ENCODE measurements around the gene CASP7. TPM values are rescaled to one million over a fixed set of nuclear protein-coding genes. Genes with fewer than 3 reads are reported as not detected.

Gene CASP7
- total and polyA plus RNA-seq, 10 of the 15 experiments (the other 5 are each of a cell fraction or from before 2014, with no cell fraction given), result 23.7 to 34.4 (median 28.7) TPM

GRCh38 chr10:113695691-113696090 is 16.0 kb downstream of the CASP7 start (continued):
- TF ChIP-seq RBBP5 (conservative IDR thresholded peaks at IDR 0.05), result no peak
- no peak for TF ChIP-seq POU2F2 (IDR thresholded peaks at IDR 0.05; ENCODE audit: borderline replicate concordance, low read depth, low read length)
- no peak for TF ChIP-seq HDGF (IDR thresholded peaks at IDR 0.05)
- TF ChIP-seq POLR2AphosphoS2 (IDR thresholded peaks at IDR 0.05; ENCODE audit: low read depth, low read length), result no peak
- no peak for TF ChIP-seq NFIC (IDR thresholded peaks at IDR 0.05; ENCODE audit: low read depth, low read length)
- no peak for TF ChIP-seq ZZZ3 (IDR thresholded peaks at IDR 0.05; ENCODE audit: control insufficient read depth, insufficient read length, low read depth)
- TF ChIP-seq SMAD5 (IDR thresholded peaks at IDR 0.05; ENCODE audit: low read depth), result no peak
- no peak for TF ChIP-seq FOS (IDR thresholded peaks at IDR 0.05; ENCODE audit: borderline replicate concordance, extremely low read depth, insufficient read length)
- no peak for TF ChIP-seq HSF1 (IDR thresholded peaks at IDR 0.05; ENCODE audit: low read depth, low read length)
- no peak for TF ChIP-seq IKZF1 (conservative IDR thresholded peaks at IDR 0.05)
- no peak for TF ChIP-seq JUNB (IDR thresholded peaks at IDR 0.05)

GRCh38 chr10:113697595-113697994 is 17.9 kb downstream of the CASP7 start:
- intact Hi-C loops (cut with micrococcal nuclease; ENCODE audit: unreplicated experiment) (no loop called here), in situ Hi-C loops (cut with MboI) (loop anchor here (25.0 kb wide), 1 partner anchor 1115 kb away; the partner anchor contains the start of gene FHIP2A)
- 100% methylated on average over 3 of the region's 3 CpGs for WGBS (ENCODE audit: insufficient coverage, insufficient replicate concordance, low lambda C conversion rate, missing lambda C conversion rate)
- FAIRE-seq (no peak), DNase-seq (ENCODE audit: low read depth, low spot score) (no peak), ATAC-seq (no peak)
- Histone ChIP-seq H3K36me3 (ENCODE audit: control insufficient read depth in 2 of 2, insufficient read depth in 2 of 2, low read length in 1 of 2) (peaks cover 6 to 7% of the 10 kb centered on the region in 2 experiments), H3K9me3 (replicated peaks; ENCODE audit: control insufficient read depth, insufficient read depth, low read length) (peaks cover 18% of the 10 kb centered on the region), H3K27ac (ENCODE audit: control insufficient read depth, insufficient read depth) (no peak overlapping the region), H3K4me3 (no peak overlapping the region), H3K27me3 (replicated peaks in 1 of 2; ENCODE audit: control insufficient read depth in 2 of 2, insufficient read depth in 2 of 2, low read length in 1 of 2) (no peaks in the 10 kb centered on the region), H3K4me2 (ENCODE audit: control insufficient read depth, insufficient read depth) (no peak overlapping the region), H3K9ac (ENCODE audit: control insufficient read depth, insufficient read depth, low read length) (no peak overlapping the region), H3K4me1 (ENCODE audit: control insufficient read depth, insufficient read depth, low read length) (no peaks in the 10 kb centered on the region), H4K20me1 (ENCODE audit: control insufficient read depth, insufficient read depth) (no peaks in the 10 kb centered on the region), H3K79me2 (ENCODE audit: control insufficient read depth, insufficient read depth, low read length) (peaks cover 6% of the 10 kb centered on the region), H2AFZ (ENCODE audit: control insufficient read depth, low read depth, low read length) (no peak overlapping the region)
- no TSS peak for BruUV-seq (replicated peaks)
- ChIA-PET RAD21 (ENCODE audit: unreplicated experiment) (no interaction called here), POLR2A (no interaction called here), SMC1A (ENCODE audit: uncharacterized antibody, unreplicated experiment) (interaction anchor here (0.8 kb wide), 1 partner anchor 19 kb away, joined by 3 read pairs; no protein-coding TSS in a partner anchor), CTCF (interaction anchor here (1.4 kb wide), 1 partner anchor 18 kb away, joined by 5 read pairs; no protein-coding TSS in a partner anchor)
- TF ChIP-seq, protein P1, sequence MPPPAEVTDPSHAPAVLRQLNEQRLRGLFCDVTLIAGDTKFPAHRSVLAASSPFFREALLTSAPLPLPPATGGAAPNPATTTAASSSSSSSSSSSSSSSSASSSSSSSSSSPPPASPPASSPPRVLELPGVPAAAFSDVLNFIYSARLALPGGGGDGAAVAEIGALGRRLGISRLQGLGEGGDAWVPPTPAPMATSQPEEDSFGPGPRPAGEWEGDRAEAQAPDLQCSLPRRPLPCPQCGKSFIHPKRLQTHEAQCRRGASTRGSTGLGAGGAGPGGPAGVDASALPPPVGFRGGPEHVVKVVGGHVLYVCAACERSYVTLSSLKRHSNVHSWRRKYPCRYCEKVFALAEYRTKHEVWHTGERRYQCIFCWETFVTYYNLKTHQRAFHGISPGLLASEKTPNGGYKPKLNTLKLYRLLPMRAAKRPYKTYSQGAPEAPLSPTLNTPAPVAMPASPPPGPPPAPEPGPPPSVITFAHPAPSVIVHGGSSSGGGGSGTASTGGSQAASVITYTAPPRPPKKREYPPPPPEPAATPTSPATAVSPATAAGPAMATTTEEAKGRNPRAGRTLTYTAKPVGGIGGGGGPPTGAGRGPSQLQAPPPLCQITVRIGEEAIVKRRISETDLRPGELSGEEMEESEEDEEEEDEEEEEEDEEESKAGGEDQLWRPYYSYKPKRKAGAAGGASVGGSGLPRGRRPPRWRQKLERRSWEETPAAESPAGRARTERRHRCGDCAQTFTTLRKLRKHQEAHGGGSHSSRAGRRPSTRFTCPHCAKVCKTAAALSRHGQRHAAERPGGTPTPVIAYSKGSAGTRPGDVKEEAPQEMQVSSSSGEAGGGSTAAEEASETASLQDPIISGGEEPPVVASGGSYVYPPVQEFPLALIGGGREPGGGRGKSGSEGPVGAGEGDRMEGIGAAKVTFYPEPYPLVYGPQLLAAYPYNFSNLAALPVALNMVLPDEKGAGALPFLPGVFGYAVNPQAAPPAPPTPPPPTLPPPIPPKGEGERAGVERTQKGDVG (CRISPR knock-in tag; IDR thresholded peaks at IDR 0.05), result no peak
- TF ChIP-seq DPF2 (IDR thresholded peaks at IDR 0.05), result no peak
- no peak for TF ChIP-seq EED (IDR thresholded peaks at IDR 0.05; ENCODE audit: low read depth)
- TF ChIP-seq, protein P2, sequence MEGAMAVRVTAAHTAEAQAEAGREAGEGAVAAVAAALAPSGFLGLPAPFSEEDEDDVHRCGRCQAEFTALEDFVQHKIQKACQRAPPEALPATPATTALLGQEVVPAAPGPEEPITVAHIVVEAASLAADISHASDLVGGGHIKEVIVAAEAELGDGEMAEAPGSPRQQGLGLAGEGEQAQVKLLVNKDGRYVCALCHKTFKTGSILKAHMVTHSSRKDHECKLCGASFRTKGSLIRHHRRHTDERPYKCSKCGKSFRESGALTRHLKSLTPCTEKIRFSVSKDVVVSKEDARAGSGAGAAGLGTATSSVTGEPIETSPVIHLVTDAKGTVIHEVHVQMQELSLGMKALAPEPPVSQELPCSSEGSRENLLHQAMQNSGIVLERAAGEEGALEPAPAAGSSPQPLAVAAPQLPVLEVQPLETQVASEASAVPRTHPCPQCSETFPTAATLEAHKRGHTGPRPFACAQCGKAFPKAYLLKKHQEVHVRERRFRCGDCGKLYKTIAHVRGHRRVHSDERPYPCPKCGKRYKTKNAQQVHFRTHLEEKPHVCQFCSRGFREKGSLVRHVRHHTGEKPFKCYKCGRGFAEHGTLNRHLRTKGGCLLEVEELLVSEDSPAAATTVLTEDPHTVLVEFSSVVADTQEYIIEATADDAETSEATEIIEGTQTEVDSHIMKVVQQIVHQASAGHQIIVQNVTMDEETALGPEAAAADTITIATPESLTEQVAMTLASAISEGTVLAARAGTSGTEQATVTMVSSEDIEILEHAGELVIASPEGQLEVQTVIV (IDR thresholded peaks at IDR 0.05; ENCODE audit: borderline replicate concordance, partially characterized antibody), result no peak
- TF ChIP-seq ZNF622 (IDR thresholded peaks at IDR 0.05), result no peak
- TF ChIP-seq MEF2A (IDR thresholded peaks at IDR 0.05; ENCODE audit: insufficient read depth, low read depth, low read length), result no peak
- no peak for TF ChIP-seq IRF4 (IDR thresholded peaks at IDR 0.05; ENCODE audit: low read depth, low read length)
- no peak for TF ChIP-seq KAT2A (conservative IDR thresholded peaks at IDR 0.05; ENCODE audit: control insufficient read depth, low read depth, low read length)
